ENCODE results near the gene PPP1R15B. TPM values are rescaled to one million over a fixed set of nuclear protein-coding genes. Genes with fewer than 3 reads are reported as not detected.
A peak's percentile ranks its signal among the peaks of the same experiment; 100 is the strongest.

Gene PPP1R15B
- total RNA-seq, 1 experiment from 2014 or later, result 45.9 TPM

DNA sequence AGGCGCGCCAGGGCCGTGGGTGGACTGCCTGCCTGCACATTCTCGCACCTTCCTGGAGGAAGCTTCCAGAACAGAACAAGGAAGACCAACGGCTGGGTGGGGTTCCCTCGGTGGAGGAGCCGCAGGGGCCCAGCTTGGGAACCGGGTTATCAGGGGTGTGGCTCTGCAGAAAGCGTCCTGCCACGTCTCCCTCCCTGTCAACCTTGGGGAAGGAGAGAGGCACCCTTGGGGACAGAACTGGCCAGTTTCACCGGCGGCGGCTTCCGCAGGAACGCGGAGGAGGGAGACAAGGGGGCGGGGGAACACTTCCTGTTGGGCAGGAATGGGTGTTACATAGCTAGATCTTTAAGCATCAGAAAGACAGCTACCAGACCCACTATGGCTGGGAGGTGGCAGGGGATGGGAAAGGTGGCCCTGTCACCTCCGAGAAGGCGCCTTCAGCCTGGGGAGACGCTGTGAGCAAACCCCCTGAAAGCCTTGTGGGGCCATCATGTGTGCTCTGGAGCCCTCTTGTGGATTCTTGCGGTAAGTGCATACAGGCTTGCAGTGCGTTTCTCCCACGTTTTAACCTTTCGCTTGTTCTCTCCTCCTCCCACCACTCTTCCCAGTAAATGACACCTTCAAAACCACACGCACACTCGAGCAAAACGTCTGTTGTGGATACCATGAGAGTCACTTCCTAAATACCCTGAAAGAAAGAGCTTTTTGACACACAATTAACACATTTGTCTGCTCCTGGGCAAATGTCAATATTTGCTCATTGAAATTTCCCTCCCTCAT lies 48.1 kb downstream of the PPP1R15B start:
- H4K91ac ChIP-seq (ENCODE audit: insufficient read length, low read depth, low read length), result no peak overlapping the region
- no peak overlapping the region for H3K18ac ChIP-seq (ENCODE audit: insufficient read length, low read depth, low read length)
- H3K23ac ChIP-seq (ENCODE audit: insufficient read length, low read depth, low read length), result no peak overlapping the region
- Mint-ChIP-seq H3K4me3 (peak overlapping the region; percentile 18 to 45), H3K27ac (no peak overlapping the region), H3K27me3 (ENCODE audit: low read depth) (peaks cover 39% of the 10 kb centered on the region), H3K36me3 (ENCODE audit: insufficient read depth in 1 of 3, low read depth in 3 of 3) (no peaks in the 10 kb centered on the region), H3K4me1 (peaks cover 17 to 19% of the 10 kb centered on the region in 2 experiments), H3K9me3 (no peaks in the 10 kb centered on the region)
- H3K27ac ChIP-seq (ENCODE audit: insufficient read length, low read depth, low read length), result no peak overlapping the region
- H3K79me2 ChIP-seq (ENCODE audit: insufficient read depth, low read length), result no peaks in the 10 kb centered on the region
- H3K23me2 ChIP-seq (ENCODE audit: insufficient read length, low read depth, low read length, poor library complexity, severe bottlenecking), result no peaks in the 10 kb centered on the region
- H2BK20ac ChIP-seq (ENCODE audit: low read depth, low read length, poor library complexity, severe bottlenecking), result no peak overlapping the region
- H4K5ac ChIP-seq (ENCODE audit: insufficient read length, low read depth, low read length), result no peak overlapping the region
- peak; percentile 78 for DNase-seq
- H4K8ac ChIP-seq (replicated peaks; ENCODE audit: insufficient read length, low read depth, low read length), result no peak overlapping the region
- no peaks in the 10 kb centered on the region for H3K9me3 ChIP-seq (ENCODE audit: control insufficient read depth, low read depth, low read length)
- no CpG with 5 or more reads among the region's 27 CpGs for WGBS (ENCODE audit: extremely low coverage, insufficient read length, low lambda C conversion rate)
- H3K56ac ChIP-seq (ENCODE audit: insufficient read length, low read depth, low read length), result no peak overlapping the region
- no peaks in the 10 kb centered on the region for H4K20me1 ChIP-seq (ENCODE audit: control insufficient read depth, insufficient read depth, insufficient read length)
- H3T11ph ChIP-seq (ENCODE audit: low read length), result no peak overlapping the region
- H3K4ac ChIP-seq (ENCODE audit: low read depth, low read length), result no peak overlapping the region
- no peak overlapping the region for H2BK120ac ChIP-seq (ENCODE audit: low read depth, low read length, poor library complexity, severe bottlenecking)
- no peak overlapping the region for H3K14ac ChIP-seq (ENCODE audit: insufficient read depth, low read length)
- no peaks in the 10 kb centered on the region for H3K79me1 ChIP-seq (ENCODE audit: insufficient read depth, low read depth, low read length, poor library complexity, severe bottlenecking)
- H2AK5ac ChIP-seq (ENCODE audit: insufficient read length, low read length), result no peak overlapping the region
- H2AFZ ChIP-seq (ENCODE audit: low read length), result no peak overlapping the region
- peaks cover 3% of the 10 kb centered on the region; the same call in 1 of the 2 replicates for H3K4me1 ChIP-seq (ENCODE audit: insufficient read depth, low read length)
- no peak overlapping the region for H2BK12ac ChIP-seq (ENCODE audit: insufficient read length, low read depth, low read length)
- TF ChIP-seq, protein P1, sequence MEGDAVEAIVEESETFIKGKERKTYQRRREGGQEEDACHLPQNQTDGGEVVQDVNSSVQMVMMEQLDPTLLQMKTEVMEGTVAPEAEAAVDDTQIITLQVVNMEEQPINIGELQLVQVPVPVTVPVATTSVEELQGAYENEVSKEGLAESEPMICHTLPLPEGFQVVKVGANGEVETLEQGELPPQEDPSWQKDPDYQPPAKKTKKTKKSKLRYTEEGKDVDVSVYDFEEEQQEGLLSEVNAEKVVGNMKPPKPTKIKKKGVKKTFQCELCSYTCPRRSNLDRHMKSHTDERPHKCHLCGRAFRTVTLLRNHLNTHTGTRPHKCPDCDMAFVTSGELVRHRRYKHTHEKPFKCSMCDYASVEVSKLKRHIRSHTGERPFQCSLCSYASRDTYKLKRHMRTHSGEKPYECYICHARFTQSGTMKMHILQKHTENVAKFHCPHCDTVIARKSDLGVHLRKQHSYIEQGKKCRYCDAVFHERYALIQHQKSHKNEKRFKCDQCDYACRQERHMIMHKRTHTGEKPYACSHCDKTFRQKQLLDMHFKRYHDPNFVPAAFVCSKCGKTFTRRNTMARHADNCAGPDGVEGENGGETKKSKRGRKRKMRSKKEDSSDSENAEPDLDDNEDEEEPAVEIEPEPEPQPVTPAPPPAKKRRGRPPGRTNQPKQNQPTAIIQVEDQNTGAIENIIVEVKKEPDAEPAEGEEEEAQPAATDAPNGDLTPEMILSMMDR (conservative IDR thresholded peaks at IDR 0.05), result peak; percentile 99
- H3K9ac ChIP-seq (ENCODE audit: extremely low read depth, insufficient read length, low read length), result no peak overlapping the region
- no peaks in the 10 kb centered on the region for H3K27me3 ChIP-seq (ENCODE audit: insufficient read depth, low read length)
- no peak overlapping the region for H2BK15ac ChIP-seq (ENCODE audit: low read depth, low read length)
- H3K4me2 ChIP-seq (ENCODE audit: insufficient read depth, insufficient read length, low read length), result peak overlapping the region; percentile 28
- H2BK5ac ChIP-seq (ENCODE audit: insufficient read length, low read length), result no peak overlapping the region
